SK-N-SH treated with all-trans-retinoic acid at 6 μM for 48 hours (cell line): ENCODE measurements around the gene CHDH.

Source experiments
- ATAC-seq: fragments of 200-7000 bp; cut with Tn5 transposase; 3 replicates; pipeline ENCODE4 v1.9.1; 2020; ENCODE audit warnings: mild to moderate bottlenecking, moderate library complexity
- ARNTL ChIP-seq: fragments of 450-650 bp; formaldehyde crosslinking; IDR thresholded peaks from 2 replicates; pipeline ENCODE4 v1.5.0; 2020; ENCODE audit warnings: low read depth, mild to moderate bottlenecking, moderate library complexity, borderline replicate concordance
- BACH2 ChIP-seq: fragments of 250-450 bp; sonication (Bioruptor Pico); IDR thresholded peaks from 2 replicates; pipeline ENCODE4 v1.9.0; 2021; ENCODE audit warnings: mild to moderate bottlenecking, borderline replicate concordance
- CREB5 ChIP-seq: fragments of 250-450 bp; sonication (Bioruptor Pico); IDR thresholded peaks from 2 replicates; pipeline ENCODE4 v1.5.1; 2020; ENCODE audit warnings: low read depth, mild to moderate bottlenecking, moderate library complexity
- CSDC2 ChIP-seq: fragments of 250-450 bp; sonication (Bioruptor Pico); IDR thresholded peaks from 2 replicates; pipeline ENCODE4 v1.5.0; 2020; ENCODE audit warnings: mild to moderate bottlenecking, moderate library complexity
- CSRNP3 ChIP-seq: fragments of 250-450 bp; sonication (Bioruptor Pico); IDR thresholded peaks from 2 replicates; pipeline ENCODE4 v1.5.1; 2021; ENCODE audit warnings: mild to moderate bottlenecking, moderate library complexity
- ESRRG ChIP-seq: fragments of 250-450 bp; sonication (Bioruptor Pico); IDR thresholded peaks from 2 replicates; pipeline ENCODE4 v1.6.1; 2021; ENCODE audit warnings: mild to moderate bottlenecking
- GLIS3 ChIP-seq: fragments of 250-450 bp; sonication (Bioruptor Pico); IDR thresholded peaks from 2 replicates; pipeline ENCODE4 v1.5.0; 2020; ENCODE audit warnings: mild to moderate bottlenecking, moderate library complexity
- ISL1 ChIP-seq: fragments of 250-450 bp; sonication (Bioruptor Pico); IDR thresholded peaks from 2 replicates; pipeline ENCODE4 v2.1.2; 2022; ENCODE audit warnings: mild to moderate bottlenecking, moderate library complexity
- OSR1 ChIP-seq: fragments of 250-450 bp; sonication (Bioruptor Pico); IDR thresholded peaks from 2 replicates; pipeline ENCODE4 v1.8.0; 2022; ENCODE audit warnings: moderate library complexity, mild to moderate bottlenecking, inconsistent platforms
- POU6F1 ChIP-seq: fragments of 250-450 bp; sonication (Bioruptor Pico); IDR thresholded peaks from 2 replicates; pipeline ENCODE4 v1.8.0; 2021; ENCODE audit warnings: low read depth, mild to moderate bottlenecking, moderate library complexity, borderline replicate concordance
- RARB ChIP-seq: fragments of 250-450 bp; sonication (Bioruptor Pico); IDR thresholded peaks from 2 replicates; pipeline ENCODE4 v1.8.0; 2021; ENCODE audit warnings: mild to moderate bottlenecking, moderate library complexity
- TCF4 ChIP-seq: fragments of 250-450 bp; sonication (Bioruptor Pico); IDR thresholded peaks from 2 replicates; pipeline ENCODE4 v1.8.0; 2021; ENCODE audit warnings: mild to moderate bottlenecking, moderate library complexity, borderline replicate concordance
- TSHZ2 ChIP-seq: fragments of 250-450 bp; sonication (Bioruptor Pico); IDR thresholded peaks from 2 replicates; pipeline ENCODE4 v1.5.0; 2020; ENCODE audit warnings: mild to moderate bottlenecking, moderate library complexity
- ZC3H10 ChIP-seq: fragments of 250-450 bp; sonication (Bioruptor Pico); IDR thresholded peaks from 2 replicates; pipeline ENCODE4 v1.5.1; 2021; ENCODE audit warnings: mild to moderate bottlenecking, moderate library complexity
- ZFP3 ChIP-seq: fragments of 250-450 bp; sonication (Bioruptor Pico); IDR thresholded peaks from 2 replicates; pipeline ENCODE4 v1.5.0; 2020; ENCODE audit warnings: mild to moderate bottlenecking, moderate library complexity
- ZFP30 ChIP-seq: fragments of 450-650 bp; formaldehyde crosslinking; IDR thresholded peaks from 2 replicates; pipeline ENCODE4 v1.5.0; 2022; ENCODE audit warnings: mild to moderate bottlenecking, moderate library complexity
- ZNF565 ChIP-seq: fragments of 450-650 bp; formaldehyde crosslinking; conservative IDR thresholded peaks from 2 replicates; pipeline ENCODE4 v1.5.0; 2020; ENCODE audit warnings: low read depth, mild to moderate bottlenecking, moderate library complexity
- ZNF70 ChIP-seq: fragments of 450-650 bp; formaldehyde crosslinking; IDR thresholded peaks from 2 replicates; pipeline ENCODE4 v1.5.0; 2020; ENCODE audit warnings: mild to moderate bottlenecking, moderate library complexity
- ZNF8 ChIP-seq: fragments of 450-650 bp; formaldehyde crosslinking; IDR thresholded peaks from 2 replicates; pipeline ENCODE4 v1.5.0; 2020; ENCODE audit warnings: mild to moderate bottlenecking, moderate library complexity

Gene CHDH

GRCh38 chr3:53833700-53834099 lies 12.5 kb downstream of the CHDH start:
- no peak for ATAC-seq

GRCh38 chr3:53833053-53833645 lies 13.1 kb downstream of the CHDH start:
- ATAC-seq: no peak
- TF ChIP-seq ARNTL (CRISPR knock-in tag): no peak
- no peak for TF ChIP-seq TSHZ2 (CRISPR knock-in tag)
- no peak for TF ChIP-seq OSR1 (CRISPR knock-in tag)
- TF ChIP-seq ISL1: no peak
- TF ChIP-seq TCF4 (CRISPR knock-in tag): no peak
- TF ChIP-seq ZNF70: no peak
- TF ChIP-seq RARB (CRISPR knock-in tag): no peak
- no peak for TF ChIP-seq ZNF565
- TF ChIP-seq ZFP3 (CRISPR knock-in tag): no peak
- TF ChIP-seq GLIS3 (CRISPR knock-in tag): no peak
- no peak for TF ChIP-seq ZC3H10 (CRISPR knock-in tag)
- no peak for TF ChIP-seq ZNF8 (CRISPR knock-in tag)
- TF ChIP-seq POU6F1 (CRISPR knock-in tag): no peak
- no peak for TF ChIP-seq ESRRG (CRISPR knock-in tag)
- no peak for TF ChIP-seq BACH2 (CRISPR knock-in tag)
- no peak for TF ChIP-seq ZFP30 (CRISPR knock-in tag)

More at GRCh38 chr3:53833700-53834099, 12.5 kb downstream of the CHDH start:
- no peak for TF ChIP-seq ZNF8 (CRISPR knock-in tag)
- no peak for TF ChIP-seq ZFP3 (CRISPR knock-in tag)
- no peak for TF ChIP-seq ZNF565
- TF ChIP-seq ZC3H10 (CRISPR knock-in tag): no peak
- no peak for TF ChIP-seq CSDC2
- TF ChIP-seq CSRNP3 (CRISPR knock-in tag): no peak
- no peak for TF ChIP-seq RARB (CRISPR knock-in tag)
- TF ChIP-seq TSHZ2 (CRISPR knock-in tag): no peak
- TF ChIP-seq GLIS3 (CRISPR knock-in tag): no peak
- TF ChIP-seq ESRRG (CRISPR knock-in tag): no peak

GRCh38 chr3:53830944-53831343 lies 15.3 kb downstream of the CHDH start:
- ATAC-seq: no peak

GRCh38 chr3:53829605-53830004 lies 16.6 kb downstream of the CHDH start:
- TF ChIP-seq POU6F1 (CRISPR knock-in tag) (no peak), CSDC2 (no peak), CREB5 (CRISPR knock-in tag) (no peak), ARNTL (CRISPR knock-in tag) (no peak), GLIS3 (CRISPR knock-in tag) (no peak), ZFP3 (CRISPR knock-in tag) (no peak), ESRRG (CRISPR knock-in tag) (no peak), ISL1 (no peak), OSR1 (CRISPR knock-in tag) (no peak), BACH2 (CRISPR knock-in tag) (no peak)
- no peak for ATAC-seq

More at GRCh38 chr3:53830944-53831343, 15.3 kb downstream of the CHDH start:
- TF ChIP-seq ZNF8 (CRISPR knock-in tag): no peak
